HG03565 (cell line): ENCODE results near the gene PLXNA4.
"Not testable (repeated sequence)": the region's sequence is repeated elsewhere in the genome, so short reads cannot be mapped to it uniquely, and the experiment has no call there.

Experiments
- ATAC-seq: cut with Tn5 transposase; IDR thresholded peaks from one replicate; pipeline ENCODE4 v1.9.1; 2021; ENCODE audit warnings: mild to moderate bottlenecking, moderate library complexity; ENCODE audit not compliant: unreplicated experiment

PLXNA4 gene

DNA sequence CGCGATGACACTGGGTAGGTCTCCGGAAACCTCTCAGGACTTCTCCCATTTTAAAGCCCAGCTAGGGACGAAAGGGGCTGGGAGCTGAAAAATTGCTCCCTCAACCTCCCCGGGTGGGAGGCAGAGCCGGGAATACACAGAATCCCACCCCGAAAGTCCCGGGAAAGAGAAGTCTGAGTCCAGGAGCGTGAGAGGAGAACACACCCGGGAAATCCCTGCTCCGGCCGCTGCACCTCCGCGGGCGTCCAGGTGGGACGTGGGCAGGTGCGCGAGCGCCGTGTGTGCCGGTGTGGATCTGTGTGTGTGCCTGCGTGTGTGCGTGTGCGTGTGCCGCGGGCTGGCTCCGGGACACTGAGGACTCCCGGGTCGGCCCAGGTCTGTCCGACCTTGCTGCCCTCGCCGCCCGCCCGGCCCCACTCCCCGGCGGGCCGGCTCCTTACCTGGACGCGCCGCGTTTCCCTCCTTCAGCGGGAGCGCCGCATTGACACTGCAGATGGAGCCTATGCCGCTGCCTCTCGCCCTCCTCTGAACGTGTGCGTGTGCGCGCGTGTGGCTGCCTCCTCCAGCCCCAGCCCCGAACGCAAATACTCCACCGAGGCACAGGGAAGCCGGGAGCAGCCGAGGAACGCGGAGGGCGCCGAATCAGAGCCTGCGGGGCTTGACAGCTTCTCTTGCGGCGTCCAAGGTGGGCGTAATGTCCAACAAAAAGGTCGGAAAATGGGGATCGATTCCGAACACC, at the start of gene PLXNA4:
Gene PLXNA4, minus strand, starts transcription at position 489 of the 739 bp plus-strand sequence. CDS start 67,777 bp downstream, outside the sequence.
- no peak for ATAC-seq

- ATAC-seq, result no peak
These were observed 49.4 kb upstream of the PLXNA4 start for GRCh38 chr7:132625651-132626050.

GRCh38 chr7:132622081-132622480, 45.8 kb upstream of the PLXNA4 start:
- ATAC-seq, result no peak

DNA sequence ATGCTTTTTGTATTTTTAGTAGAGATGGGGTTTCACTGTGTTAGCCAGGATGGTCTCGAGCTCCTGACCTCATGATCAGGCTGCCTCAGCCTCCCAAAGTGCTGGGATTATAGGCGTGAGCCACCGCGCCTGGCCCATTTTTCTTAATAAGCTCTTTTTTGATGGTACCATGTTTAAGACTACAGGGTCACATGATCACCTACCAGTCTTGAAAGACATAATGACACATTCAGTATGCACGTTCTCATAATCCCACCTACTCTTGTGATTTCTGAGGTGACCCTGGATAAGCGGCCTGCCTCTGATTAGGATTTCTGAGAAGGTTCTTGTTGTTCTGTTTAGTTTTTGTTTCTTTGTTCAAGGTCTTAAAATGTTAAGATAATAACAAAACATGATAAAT, 43.7 kb upstream of the PLXNA4 start:
- ATAC-seq, result no peak

GRCh38 chr7:132618956-132619305, 42.7 kb upstream of the PLXNA4 start:
- no peak for ATAC-seq

DNA sequence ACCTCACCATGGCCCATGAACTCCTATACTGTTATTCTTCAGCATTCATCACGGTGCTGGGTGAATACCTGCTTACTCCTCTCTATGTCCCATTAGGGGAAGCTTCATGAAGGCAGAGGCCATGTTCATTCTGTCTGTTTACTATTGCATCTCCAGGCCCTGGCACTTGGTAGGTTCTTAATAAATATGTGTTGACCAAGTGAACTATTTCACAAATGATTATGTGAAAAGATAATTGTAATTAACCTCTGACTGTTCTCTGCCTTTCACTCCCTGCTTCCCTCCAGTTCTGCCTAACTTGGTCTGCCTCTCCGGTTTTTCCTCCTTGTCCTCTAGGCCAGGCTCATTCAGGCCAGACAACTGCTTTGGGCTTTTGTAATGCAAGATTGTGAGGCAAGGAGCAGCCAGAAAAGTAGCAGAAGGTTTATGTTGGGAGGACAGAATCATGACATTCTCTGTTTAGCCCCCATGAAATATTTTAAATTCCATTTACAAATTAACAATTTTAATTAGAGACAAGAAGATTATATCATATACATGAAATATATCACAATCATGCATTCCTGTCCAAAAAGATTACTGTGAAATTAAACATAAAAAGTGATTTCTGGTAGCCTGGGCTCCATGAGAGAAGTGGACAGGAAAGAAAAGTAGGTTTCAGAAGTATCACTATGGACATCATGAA, 42.1 kb upstream of the PLXNA4 start:
- ATAC-seq, result no peak

DNA sequence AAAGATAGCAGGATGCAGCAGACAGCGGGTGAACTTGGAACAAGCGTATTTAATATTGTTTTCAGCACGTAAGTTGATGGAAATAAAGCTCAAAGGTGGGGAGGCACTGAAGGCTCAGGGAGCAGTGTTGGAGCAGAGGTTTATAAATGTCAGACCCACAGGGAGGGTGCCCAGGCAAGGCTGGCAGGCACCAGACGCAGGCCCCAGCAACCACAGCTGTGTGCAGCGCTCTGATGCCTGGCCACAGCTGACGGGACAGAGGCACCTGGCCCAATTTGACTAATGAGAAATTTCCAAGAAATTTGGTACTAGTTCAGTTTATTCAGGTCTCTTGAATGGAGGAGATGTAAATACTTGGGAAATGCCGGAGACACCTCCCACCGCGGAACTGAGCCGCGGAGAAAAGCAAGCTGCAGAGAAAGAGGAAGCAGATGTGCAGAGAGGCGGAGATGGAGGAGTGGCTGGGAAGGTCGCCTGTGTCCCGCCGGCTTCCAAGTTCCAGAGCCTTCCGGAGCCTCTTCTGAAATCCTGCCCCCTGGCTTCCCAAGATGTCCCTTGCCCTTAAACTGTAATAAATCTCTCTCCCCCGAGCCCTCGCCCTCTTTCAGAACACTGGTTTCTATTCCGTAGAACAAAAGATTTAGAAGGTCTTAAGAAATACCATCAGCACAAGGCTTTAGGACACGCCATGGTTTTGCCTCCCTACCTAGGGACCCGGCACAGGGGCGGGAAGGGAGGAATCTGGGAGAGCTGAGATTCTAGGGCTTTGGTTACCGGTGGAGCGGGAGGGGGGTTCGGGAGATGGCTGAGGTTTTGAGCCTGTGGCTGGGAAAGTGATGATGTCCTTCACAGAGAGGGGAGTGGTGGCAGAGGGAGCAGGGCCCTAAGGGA, 38.4 kb upstream of the PLXNA4 start:
- ATAC-seq, result no peak

DNA sequence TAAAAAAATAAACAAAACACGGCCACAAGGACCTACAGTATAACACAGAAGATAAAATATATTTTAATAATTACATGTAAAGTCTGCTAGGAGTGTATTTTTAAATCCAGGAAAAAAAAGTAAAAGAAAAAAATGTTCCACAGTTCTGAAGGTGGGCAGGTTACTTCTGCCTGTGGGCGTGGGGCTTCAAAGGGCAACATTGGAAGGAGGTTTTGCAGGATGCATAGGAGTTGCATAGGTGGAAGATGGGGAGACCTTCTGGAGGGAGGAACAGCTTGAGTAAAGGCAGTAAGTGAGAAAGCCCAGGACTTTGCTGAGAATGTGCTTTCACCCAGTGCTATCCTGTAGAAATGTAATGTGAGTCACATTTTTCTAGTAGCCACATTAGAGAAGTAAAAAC, 37.5 kb upstream of the PLXNA4 start:
- ATAC-seq, result no peak

DNA sequence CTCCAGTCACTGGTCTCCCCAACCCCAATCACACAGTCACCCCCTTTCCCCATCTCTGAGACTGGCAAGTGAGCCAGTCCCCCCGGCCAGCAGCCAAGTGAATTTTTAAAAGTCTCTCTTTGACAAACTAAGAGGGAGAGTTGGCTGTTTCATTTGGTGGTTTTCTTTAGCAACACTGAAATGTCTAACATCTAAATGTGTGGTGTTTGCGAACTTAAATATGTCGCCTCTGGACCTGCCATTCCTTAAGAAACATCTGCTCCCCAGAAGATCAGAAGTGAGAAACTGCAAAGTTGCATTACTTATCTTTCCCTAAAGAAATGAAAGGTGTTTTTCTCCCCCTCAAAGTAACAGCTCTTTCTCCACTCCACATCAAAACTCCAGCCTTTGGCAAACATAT, 34.7 kb upstream of the PLXNA4 start:
- ATAC-seq, result no peak

GRCh38 chr7:132609906-132610520, 33.7 kb upstream of the PLXNA4 start:
- ATAC-seq, result no peak

- no peak for ATAC-seq
These were observed 33.0 kb upstream of the PLXNA4 start for GRCh38 chr7:132609222-132609621.

DNA sequence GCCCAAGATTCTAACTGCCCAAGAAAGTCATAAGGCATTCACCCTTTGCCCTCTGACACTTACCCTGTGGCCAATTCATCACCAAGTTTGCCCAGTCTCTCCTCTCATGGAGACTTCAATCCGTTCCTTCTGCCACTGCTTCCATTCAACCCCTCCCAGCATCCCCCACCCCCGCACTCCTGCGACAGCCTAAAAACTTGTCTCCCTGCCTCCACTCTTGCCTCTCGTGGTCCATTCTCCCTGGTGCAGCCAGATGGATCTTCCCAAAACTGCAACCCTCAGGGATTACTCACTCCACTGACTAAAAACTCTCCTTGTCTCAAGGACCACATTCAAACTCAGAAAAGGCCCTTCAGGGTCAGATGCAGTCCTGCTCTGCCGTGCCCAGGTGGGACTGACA, 32.3 kb upstream of the PLXNA4 start:
- ATAC-seq, result no peak

DNA sequence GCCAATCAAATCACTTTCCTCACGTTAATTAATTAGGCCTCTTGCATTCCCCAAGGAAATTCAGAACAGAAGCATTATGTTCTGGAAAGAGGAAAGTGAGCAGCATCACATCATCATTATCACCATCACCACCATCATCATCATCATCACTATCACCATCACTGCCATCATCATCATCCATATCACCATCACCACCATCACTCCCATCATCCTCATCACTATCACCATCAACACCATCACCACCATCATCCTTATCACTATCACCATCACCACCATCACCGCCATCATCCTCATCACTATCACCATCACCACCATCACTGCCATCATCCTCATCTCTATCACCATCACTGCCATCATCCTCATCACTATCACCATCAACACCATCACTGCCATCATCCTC, 31.4 kb upstream of the PLXNA4 start:
- ATAC-seq, result no peak

DNA sequence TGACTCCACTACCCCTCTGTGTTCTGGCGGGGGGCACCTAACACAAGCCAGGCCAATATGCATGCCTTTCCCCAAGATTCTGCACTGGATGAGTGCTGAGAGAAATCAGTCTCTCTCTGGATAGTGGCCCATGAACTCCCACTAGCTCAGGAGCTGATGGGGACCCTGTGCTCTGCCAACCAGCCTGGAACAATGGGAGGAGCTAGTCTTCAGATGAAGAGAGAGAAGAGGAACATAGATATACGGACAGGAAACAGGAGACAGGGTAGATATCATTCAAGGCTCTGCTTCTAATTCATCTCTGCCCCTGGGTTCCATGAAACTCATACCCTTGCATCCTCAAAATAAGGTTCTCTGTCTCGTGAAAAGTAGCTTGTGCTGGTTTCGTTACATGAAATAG, 27.9 kb upstream of the PLXNA4 start:
- no peak for ATAC-seq

- ATAC-seq, result no peak
These were observed 27.1 kb upstream of the PLXNA4 start for GRCh38 chr7:132603220-132603833.

DNA sequence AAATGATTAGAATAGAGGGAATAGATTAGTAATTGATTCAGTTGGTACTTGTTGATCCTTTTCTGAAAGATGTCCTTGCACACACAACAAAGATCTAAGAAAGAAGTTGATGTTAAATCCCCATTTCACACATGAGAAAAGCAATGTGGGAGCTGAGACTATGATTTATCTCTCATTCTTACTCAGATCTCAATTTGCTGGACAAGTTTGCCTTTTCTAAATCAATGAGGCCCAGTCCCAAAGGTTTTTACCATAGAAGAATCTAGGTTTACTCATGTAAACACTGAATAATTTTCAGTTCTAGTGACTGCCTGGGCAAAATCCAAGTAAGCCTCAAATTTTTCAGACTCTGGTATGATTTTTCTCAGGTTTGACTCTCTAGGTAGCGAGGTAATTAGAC, 25.5 kb upstream of the PLXNA4 start:
- no peak for ATAC-seq

- ATAC-seq, result no peak
These were observed 20.3 kb upstream of the PLXNA4 start for GRCh38 chr7:132596588-132596987.

- not testable (repeated sequence) for ATAC-seq
These were observed 18.5 kb upstream of the PLXNA4 start for GRCh38 chr7:132594741-132595140.

DNA sequence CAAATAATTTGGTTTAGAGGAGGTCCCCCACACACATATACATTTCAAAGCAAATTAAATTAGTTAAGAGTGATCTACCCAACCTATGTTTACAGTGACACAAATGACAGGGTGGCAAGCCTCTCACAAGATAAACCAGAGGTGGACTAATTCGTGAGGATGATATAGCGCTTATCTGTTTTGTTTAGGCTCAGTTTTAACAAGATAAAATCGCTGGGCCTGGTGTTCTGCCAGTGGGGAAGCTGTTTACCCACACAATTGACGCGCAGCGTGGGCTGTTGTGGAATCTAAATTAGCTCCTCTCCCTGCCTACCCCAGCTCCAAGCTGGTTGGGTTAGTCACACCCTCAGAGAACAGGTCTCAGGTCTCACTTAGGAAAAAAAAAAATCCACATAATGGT, 16.7 kb upstream of the PLXNA4 start:
- ATAC-seq, result no peak

DNA sequence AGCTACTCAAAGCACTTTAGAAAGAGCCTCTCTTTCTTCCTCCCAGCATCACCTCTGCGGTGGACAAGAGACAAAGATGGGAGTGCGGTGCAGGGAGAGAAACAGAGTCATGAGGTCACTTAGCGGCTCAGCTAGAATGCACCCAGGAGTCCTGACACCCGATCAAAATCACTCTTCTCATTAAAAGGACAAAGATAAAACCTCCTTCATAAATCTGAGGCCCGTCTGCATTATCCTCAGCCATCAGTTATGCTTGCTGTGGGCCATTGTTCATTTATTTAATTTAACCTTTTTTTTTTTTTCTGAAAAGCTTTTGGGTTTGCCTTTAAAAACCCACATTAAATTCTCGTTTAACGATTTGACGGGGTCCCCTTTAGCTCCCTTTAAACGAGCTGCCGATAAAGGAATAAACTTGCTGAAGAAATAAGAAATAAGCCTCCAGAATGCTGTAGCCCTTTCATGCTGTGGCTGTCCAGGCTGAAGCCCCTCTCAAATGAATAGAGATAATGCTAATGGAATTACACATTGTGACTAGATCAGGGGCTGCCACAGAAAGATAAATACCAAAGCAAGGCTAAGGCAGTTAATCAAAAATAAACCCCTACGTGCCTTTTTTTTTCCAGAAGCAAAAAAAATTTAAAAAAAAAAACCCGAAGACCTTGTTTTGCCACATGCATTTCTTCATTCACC, 16.1 kb upstream of the PLXNA4 start:
- ATAC-seq, result no peak
